Dermis microvascular lymphatic vessel endothelial cell (primary cell): ENCODE data around the gene RTN1. TPM values are rescaled to one million over a fixed set of nuclear protein-coding genes. Genes with fewer than 3 reads are reported as not detected.

Source experiments
- DNase-seq, 2 donors: peaks; one replicate each; pipeline versions ENCODE4 v3.0.0 to v3.0.0-alpha.2; 2010; ENCODE audit warnings: low read depth in 2 of 2
- total RNA-seq: library from RNA; depleted of rRNA; stranded (reverse); fragments of >200 nt; gene quantifications from 2 replicates; pipeline ENCODE4 v1.2.1, GENCODE V29; 2014

Gene RTN1
- total RNA-seq, 1 donor from 2014 or later, result under 0.01 TPM

GRCh38 chr14:59631237-59631636 lies 239.3 kb downstream of the RTN1 start:
- DNase-seq, result no peak

- peak in 1 of 2 donors; percentile 10 for DNase-seq
These were observed 240.2 kb downstream of the RTN1 start for GRCh38 chr14:59630288-59630963.

- no peak for DNase-seq
These were observed 240.9 kb downstream of the RTN1 start for GRCh38 chr14:59629444-59630287.

GRCh38 chr14:59627011-59627520 lies 243.5 kb downstream of the RTN1 start:
- DNase-seq, result no peak

GRCh38 chr14:59622631-59623030 lies 247.9 kb downstream of the RTN1 start:
- no peak for DNase-seq

- DNase-seq, result no peak
These were observed 251.5 kb downstream of the RTN1 start for GRCh38 chr14:59619061-59619460.

GRCh38 chr14:59601056-59601455 lies 269.5 kb downstream of the RTN1 start:
- DNase-seq, result no peak

- DNase-seq, result no peak
These were observed 270.2 kb downstream of the RTN1 start for GRCh38 chr14:59600211-59600945.

- no peak for DNase-seq
These were observed 275.5 kb downstream of the RTN1 start for GRCh38 chr14:59595071-59595470.

- DNase-seq, result no peak
These were observed 278.8 kb downstream of the RTN1 start for GRCh38 chr14:59591641-59592370.

GRCh38 chr14:59588101-59588500 lies 282.5 kb downstream of the RTN1 start:
- no peak for DNase-seq

- peak in 1 of 2 donors; percentile 34 for DNase-seq
These were observed 284.6 kb downstream of the RTN1 start for GRCh38 chr14:59585891-59586554.

- no peak for DNase-seq
These were observed 286.8 kb downstream of the RTN1 start for GRCh38 chr14:59583755-59584154.

- no peak for DNase-seq
These were observed 287.6 kb downstream of the RTN1 start for GRCh38 chr14:59582845-59583509.

- DNase-seq, result no peak
These were observed 288.4 kb downstream of the RTN1 start for GRCh38 chr14:59582161-59582560.

GRCh38 chr14:59580911-59581310 lies 289.7 kb downstream of the RTN1 start:
- no peak for DNase-seq

GRCh38 chr14:59576332-59577294 lies 294.0 kb downstream of the RTN1 start, which contains the start of gene CCDC175:
Gene CCDC175, minus strand, starts transcription at chr14:59576812. Its CDS starts 37 bp downstream, at chr14:59576775.
- peak in 1 of 2 donors; percentile 70 for DNase-seq

- DNase-seq, result no peak
These were observed 300.5 kb downstream of the RTN1 start for GRCh38 chr14:59570122-59570521.

- no peak for DNase-seq
These were observed 303.9 kb downstream of the RTN1 start for GRCh38 chr14:59566725-59567124.
